Measurements from ENCODE around the gene RLIM.
A peak's percentile ranks its signal among the peaks of the same experiment; 100 is the strongest.
"Not testable (repeated sequence)": the region's sequence is repeated elsewhere in the genome, so short reads cannot be mapped to it uniquely, and the experiment has no call there.

Gene RLIM
- 111 to 239 (median 156) reads per million in 17 experiments for total RNA-seq

DNA sequence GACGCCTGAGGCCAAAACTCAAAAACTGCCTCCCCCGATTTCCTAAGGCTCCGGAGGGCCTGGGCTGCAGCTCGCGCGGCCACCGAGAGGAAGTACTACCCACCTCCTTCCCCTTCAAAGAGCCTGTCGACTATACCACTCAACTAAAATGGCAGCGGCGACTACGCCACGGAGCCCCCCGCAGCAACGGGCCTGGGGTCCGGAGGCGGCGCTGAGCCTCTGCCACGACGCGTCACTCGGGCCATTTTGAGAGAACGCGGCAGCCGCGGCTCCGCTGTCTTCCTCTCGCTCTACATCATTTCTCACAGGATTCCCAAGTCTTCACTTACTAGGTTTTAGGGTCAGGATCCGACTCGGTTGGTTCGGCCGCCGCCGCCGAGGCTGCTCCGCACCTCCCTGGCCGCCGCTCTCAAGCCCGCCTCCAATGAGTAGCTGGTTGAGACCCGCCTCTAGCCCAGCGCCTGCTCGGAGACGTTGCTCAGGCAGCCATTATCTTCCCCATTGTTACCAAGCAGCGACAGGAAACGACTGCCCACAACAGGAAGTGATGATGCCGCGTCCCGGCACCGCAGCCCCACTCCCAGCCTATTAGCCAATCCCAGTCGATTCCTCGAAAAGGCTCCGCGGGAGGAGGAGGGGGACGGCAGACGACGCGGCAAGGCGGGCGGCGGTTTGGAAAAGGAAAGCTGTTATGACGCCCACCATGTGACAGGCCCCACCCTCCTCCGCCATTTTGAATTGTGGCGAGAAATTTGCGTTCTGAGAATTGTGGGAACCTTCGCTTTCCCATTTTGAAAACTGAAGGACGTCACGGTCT, at the start of gene RLIM:
RLIM (minus strand) TSS at position 532 of the 817 bp plus-strand sequence. CDS start 18,647 bp downstream, outside the sequence.
- DNase-seq = peak; percentile 96

GRCh38 chrX:74656079-74656745, 41.8 kb upstream of the RLIM start:
- no peak for DNase-seq

DNA sequence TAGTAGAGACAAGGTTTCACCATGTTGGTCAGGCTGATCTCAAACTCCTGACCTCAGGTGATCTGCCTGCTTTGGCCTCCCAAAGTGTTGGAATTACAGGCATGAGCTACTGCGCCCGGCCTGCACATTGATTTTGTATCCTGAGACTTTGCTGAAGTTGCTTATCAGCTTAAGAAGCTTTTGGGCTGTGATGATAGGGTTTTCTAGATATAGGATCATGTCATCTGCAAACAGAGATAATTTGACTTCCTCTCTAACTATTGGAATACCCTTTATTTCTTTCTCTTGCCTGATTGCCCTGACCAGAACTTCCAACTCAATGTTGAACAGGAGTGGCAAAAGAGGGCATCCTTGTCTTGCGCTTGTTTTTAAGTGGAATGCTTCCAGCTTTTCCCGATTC, 40.5 kb upstream of the RLIM start:
- not testable (repeated sequence) for DNase-seq

DNA sequence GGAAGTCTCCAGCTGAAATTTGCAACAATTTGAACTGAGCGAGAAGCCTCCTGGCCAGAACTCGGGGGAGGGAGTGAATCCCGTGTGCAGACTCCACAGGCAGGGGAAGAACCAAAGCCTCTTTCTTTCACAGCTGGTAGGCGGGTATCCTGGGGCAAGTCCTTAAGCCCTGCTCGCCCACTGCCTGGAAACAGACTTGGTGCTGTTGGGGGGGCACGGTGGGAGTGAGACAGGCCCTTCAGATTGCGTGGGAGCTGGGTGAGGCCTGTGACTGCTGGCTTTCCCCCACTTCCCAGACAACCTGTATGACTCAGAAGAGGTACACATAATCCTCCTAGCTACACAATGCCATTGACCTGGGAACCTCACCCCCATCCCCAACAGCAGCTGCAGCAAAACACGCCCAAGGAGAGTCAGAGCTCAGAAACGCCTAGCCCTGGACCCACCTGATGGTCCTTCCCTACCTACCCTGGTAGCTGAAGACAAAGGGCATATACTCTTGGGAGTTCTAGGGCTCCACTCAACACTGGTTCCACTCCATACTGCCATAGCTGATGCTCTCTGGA, 22.4 kb upstream of the RLIM start:
- DNase-seq = no peak

DNA sequence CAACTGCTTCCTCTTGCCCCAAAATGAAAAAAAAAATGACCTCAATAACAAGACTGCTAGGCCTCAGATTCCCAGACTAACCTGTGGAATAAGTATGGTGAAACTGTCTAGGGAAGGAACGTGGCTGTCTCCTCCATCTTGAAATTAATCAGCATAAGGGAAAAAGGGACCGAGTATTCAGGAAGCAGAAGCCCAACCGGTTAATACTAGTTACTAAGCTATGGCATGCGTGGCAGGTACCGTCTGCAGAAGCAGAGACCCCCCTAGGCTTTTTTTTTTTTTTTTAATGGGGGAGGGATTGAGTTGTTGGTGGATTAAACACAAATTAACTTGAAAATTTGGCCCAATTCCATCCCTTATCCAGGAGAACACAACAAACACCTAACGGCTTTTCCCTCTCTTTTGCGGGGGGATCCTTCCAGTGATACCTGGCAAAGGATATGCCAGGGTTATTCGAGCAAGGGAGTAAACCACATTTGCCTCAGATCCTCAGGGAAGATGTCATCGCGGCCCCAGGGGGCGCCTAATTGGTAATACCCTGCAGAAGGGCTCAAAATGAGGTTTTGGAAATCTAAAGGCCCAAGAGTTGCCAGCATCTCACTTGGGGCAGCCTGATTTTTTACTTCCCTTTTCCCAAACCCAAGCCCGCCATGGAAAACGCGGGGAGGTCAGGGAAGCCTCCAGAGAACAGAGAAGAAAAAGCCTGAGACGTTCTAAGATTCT, 893 bp downstream of the RLIM start:
- DNase-seq = peak; percentile 4 to 46 (median 28)

DNA sequence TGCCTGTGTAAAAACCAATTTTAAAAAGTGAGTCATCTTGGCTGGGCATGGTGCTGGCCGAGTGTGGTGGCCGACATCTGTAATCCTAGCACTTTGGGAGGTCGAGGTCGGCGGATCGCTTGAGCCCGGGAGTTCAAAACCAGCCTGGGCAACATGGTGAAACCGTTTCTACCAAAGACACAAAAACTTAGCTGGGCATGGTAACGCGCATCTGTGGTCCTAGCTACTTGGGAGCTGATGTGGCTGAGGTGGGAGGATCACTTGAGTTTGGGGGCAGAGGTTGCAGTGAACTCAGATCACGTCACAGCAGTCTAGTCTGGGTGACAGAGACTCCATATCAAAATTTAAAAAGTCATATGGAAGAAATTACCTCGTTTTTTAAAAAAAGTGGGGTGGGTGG, 7.6 kb downstream of the RLIM start:
- no peak for DNase-seq

- no peak for DNase-seq
Observed at GRCh38 chrX:74606342-74606741, 8.1 kb downstream of the RLIM start.

GRCh38 chrX:74603040-74603439, 11.4 kb downstream of the RLIM start:
- DNase-seq = no peak

GRCh38 chrX:74602142-74602541, 12.3 kb downstream of the RLIM start:
- no peak for DNase-seq

DNA sequence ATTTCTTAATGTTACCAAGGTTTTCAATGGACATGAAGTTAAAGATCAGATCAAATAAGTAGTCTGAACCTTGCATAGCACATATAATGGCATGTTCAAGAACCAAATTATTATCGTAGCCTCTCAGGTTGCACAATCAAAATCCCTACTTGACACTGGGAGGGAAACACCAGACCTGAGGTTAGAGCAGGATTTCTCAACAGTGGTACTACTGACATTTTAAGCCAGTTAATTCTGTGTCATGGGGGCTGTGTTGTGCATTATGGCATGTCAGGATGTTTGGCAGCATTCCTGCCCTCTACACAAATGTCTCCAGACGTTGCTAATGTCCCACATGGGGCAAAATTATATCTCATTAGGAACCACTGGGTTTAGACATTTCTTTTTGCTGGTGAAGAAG, 20.8 kb downstream of the RLIM start:
- DNase-seq = peak in 2 of 4 experiments; percentile 3 to 7

- no peak for DNase-seq
Observed at GRCh38 chrX:74585766-74586165, 28.7 kb downstream of the RLIM start.

DNA sequence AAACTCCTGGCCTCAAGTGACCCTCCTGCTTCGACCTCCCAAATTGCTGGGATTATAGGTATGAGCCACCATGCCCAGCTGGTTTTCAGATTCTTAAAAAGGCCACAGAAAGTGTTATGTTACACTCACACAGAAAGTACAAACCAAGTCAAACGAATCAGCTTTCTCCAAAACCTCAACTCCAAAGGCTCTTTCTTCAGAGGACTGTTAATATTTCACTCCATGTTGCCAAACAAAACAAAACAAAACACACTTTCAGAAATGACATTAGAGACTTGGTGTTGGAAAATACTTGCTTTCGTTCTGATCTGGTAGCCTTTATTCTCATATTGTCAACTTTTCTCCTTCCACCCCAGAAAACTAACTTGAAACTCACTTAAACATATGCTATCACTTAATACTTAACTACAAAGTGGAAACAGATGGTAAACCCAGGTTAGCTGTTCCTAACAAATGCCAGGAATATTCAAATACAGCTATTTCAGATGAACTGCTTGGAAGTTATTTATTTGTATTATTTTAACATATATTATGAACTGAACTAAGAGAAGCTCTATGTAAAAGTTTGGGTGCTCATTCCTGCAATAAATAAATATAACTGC, 34.7 kb downstream of the RLIM start:
- DNase-seq = no peak

- no peak for DNase-seq
Observed at GRCh38 chrX:74578137-74578536, 36.3 kb downstream of the RLIM start.

DNA sequence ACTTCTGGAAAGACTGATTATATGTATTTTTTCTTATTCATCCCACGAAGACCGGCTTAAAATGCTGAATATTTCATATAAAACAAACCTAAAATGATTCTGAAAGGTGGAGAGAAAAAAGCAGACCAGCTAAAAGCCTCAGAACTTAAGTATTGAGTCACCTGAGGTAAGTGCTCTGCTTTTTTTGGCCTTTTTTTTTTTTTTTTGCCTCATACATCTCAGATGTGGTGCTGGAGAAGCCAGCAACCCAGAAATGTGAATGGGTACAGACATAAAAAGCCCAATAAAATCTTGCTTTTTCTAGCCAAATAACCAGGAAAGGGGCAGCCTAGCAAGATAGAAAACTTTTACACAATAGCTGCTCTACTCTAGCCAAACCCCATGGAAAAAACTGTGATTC, 57.0 kb downstream of the RLIM start:
- DNase-seq = no peak

GRCh38 chrX:74551934-74552333, 62.5 kb downstream of the RLIM start:
- DNase-seq = no peak

DNA sequence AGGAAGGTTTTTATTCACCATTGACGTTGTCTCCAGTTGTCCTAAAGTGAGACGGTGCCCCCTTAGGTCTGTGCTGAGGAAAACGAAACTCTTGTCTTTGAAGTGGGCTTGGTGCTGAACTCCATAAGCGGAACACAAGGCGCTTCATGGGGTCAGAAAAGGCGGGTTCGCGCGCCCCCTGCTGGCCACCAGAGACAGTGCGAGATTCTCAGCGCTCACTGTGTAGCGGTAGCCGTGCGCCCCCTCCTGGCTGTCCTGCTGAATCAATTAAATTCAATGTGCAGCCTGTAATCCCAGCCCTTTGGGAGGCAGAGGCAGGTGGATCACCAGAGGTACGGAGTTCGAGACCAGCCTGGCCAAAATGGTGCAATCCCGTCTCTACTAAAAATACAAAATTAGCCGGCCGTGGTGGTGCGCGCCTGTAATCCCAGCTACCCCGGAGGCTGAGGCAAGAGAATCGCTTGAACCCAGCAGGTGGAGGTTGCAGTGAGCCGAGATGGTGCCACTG, 64.1 kb downstream of the RLIM start:
- peak; percentile 77 to 90 (median 86) for DNase-seq

- no peak for DNase-seq
Observed at GRCh38 chrX:74546984-74547383, 67.4 kb downstream of the RLIM start.

DNA sequence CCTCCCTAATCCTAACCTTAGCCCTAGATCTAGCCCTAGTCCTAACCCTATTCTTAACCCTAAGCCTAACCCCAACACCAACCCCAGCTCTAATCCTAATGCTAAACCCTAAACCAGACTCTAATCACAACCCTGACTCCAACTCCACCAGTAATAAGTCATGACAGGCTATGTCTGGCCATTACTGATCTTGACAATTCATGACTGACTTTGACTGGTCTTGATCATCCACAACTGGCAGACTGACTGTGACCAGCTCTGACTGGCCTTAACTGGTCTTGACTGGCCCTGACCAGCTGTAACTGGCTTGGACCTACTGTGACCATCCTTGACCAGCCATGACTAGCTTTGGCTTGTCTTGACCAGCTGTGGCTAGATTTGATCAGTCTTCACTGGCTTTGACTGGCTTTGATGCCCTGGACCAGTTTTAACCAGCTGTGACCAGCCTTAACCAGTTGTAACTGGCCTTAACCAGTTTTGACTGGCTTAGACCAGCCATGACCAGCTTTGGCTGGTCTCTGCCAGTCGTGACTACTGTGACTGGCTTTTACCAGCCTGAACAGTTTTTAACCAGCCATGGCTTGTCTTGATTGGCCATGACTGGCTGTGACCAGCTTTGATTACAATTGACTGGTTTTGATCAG, 68.4 kb downstream of the RLIM start:
- DNase-seq = no peak

DNA sequence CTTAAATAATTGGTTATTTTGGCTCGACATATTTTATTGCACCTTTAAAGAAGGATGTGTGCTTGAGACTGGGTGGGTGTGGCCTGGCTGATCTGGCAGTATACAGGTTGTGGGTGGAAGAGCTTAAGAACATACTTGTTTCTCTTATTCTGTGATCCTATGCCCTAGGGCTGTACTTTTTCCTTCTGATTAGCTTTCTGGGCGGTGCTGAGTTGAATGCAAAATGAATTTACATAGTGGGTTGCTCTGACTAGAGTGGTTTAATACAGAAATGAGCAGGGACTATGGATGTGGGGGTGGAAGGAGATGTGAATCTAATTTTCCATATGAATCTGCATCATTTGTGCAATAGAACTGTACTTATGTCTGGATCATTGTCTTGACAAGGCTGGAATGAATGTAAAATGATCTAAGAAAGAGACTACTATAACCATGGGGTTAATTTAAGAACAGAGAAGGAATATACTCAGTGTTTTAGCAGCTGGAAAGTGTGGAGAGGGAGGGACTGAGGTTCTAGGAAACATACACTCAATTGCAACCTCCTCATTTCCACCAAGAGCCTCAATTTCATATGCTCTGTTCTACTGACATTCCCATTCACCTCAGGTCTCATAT, 73.7 kb downstream of the RLIM start:
- DNase-seq = no peak

GRCh38 chrX:74536832-74537371, 77.5 kb downstream of the RLIM start:
- peak in 2 of 4 experiments; percentile 1 to 3 for DNase-seq

Data from suppressor macrophage (primary cell).